GM12878 (cell line): ENCODE results near the gene INPP5D. TPM values are rescaled to one million over a fixed set of nuclear protein-coding genes. Genes with fewer than 3 reads are reported as not detected.
A peak's percentile ranks its signal among the peaks of the same experiment; 100 is the strongest.

Experiments
- ATAC-seq: fragments of 200-7000 bp; cut with Tn5 transposase; 3 replicates; pipeline ENCODE4 v1.9.1; 2020; ENCODE audit warnings: mild to moderate bottlenecking, moderate library complexity
- BruUV-seq: library from RNA; stranded (reverse); fragments of 400-500 nt; replicated peaks from 2 replicates; lab custom pipeline; 2021; lab: Mats Ljungman, UMichigan
- CTCF ChIA-PET: fragments of 300-600 bp; sonication (Branson Sonifier 250); formaldehyde crosslinking; extraction: SDS; loops from one replicate; lab custom pipeline; 2021; ENCODE audit warnings: inconsistent platforms; lab: Yijun Ruan, JAX
- POLR2A ChIA-PET: fragments of 350-600 bp; formaldehyde crosslinking; extraction: SDS; loops from one replicate; lab custom pipeline; 2021; ENCODE audit warnings: inconsistent platforms; lab: Charles Lee
- RAD21 ChIA-PET: fragments of 300-600 bp; sonication (Branson Sonifier 250); formaldehyde crosslinking; loops from one replicate; lab custom pipeline; 2023; ENCODE audit warnings: antibody characterized with exemption; ENCODE audit not compliant: unreplicated experiment; lab: Charles Lee
- SMC1A ChIA-PET: fragments of 300-600 bp; sonication (Branson Sonifier 250); formaldehyde crosslinking; loops from one replicate; lab custom pipeline; 2023; ENCODE audit not compliant: unreplicated experiment, uncharacterized antibody; lab: Charles Lee
- DNase-seq: peaks from one replicate; pipeline ENCODE4 v3.0.0-alpha.2; 2011; ENCODE audit warnings: low read depth, low spot score
- FAIRE-seq: peaks from 3 replicates; lab custom pipeline; 2011; peaks lifted over from hg19 to GRCh38; lab: Jason Lieb, UNC
- H2AFZ ChIP-seq: 2 replicates; pipeline ENCODE4 v1.6.0; 2011; ENCODE audit warnings: low read depth, low read length, control low read depth; ENCODE audit not compliant: control insufficient read depth
- H3K27ac ChIP-seq: 2 replicates; pipeline ENCODE4 v1.5.1; 2011; ENCODE audit warnings: control low read depth; ENCODE audit not compliant: control insufficient read depth, insufficient read depth
- H3K27me3 ChIP-seq, 2 experiments: replicated peaks in 1 of 2; 2 replicates each; pipeline versions ENCODE4 v1.6.0 to v1.6.1; 2011; ENCODE audit warnings: low read length in 1 of 2; ENCODE audit not compliant: control insufficient read depth in 2 of 2, insufficient read depth in 2 of 2
- H3K36me3 ChIP-seq, 2 experiments: 2 replicates each; pipeline ENCODE4 v1.5.1; 2011; ENCODE audit warnings: low read length in 1 of 2; ENCODE audit not compliant: control insufficient read depth in 2 of 2, insufficient read depth in 2 of 2
- H3K4me1 ChIP-seq: 2 replicates; pipeline ENCODE4 v1.6.1; 2011; ENCODE audit warnings: mild to moderate bottlenecking, low read length, moderate library complexity, mixed read lengths; ENCODE audit not compliant: control insufficient read depth, insufficient read depth
- H3K4me2 ChIP-seq: 2 replicates; pipeline ENCODE4 v1.6.0; 2011; ENCODE audit warnings: control low read depth; ENCODE audit not compliant: control insufficient read depth, insufficient read depth
- H3K4me3 ChIP-seq: fragments of 200-600 bp; sonication (generic); 2 replicates; pipeline ENCODE4 v1.5.1; 2016
- H3K79me2 ChIP-seq: 2 replicates; pipeline ENCODE4 v1.6.0; 2011; ENCODE audit warnings: low read length; ENCODE audit not compliant: control insufficient read depth, insufficient read depth
- H3K9ac ChIP-seq: 2 replicates; pipeline ENCODE4 v1.8.0; 2011; ENCODE audit warnings: low read length, control low read depth, mixed read lengths; ENCODE audit not compliant: control insufficient read depth, insufficient read depth
- H3K9me3 ChIP-seq: replicated peaks from 3 replicates; pipeline ENCODE4 v1.5.1; 2011; ENCODE audit warnings: mild to moderate bottlenecking, low read length; ENCODE audit not compliant: control insufficient read depth, insufficient read depth
- H4K20me1 ChIP-seq: 2 replicates; pipeline ENCODE4 v1.6.0; 2011; ENCODE audit not compliant: control insufficient read depth, insufficient read depth
- NRF1 ChIP-seq: conservative IDR thresholded peaks from 2 replicates; pipeline ENCODE4 v1.6.1; 2011; ENCODE audit warnings: mild to moderate bottlenecking, low read depth, low read length, improper control_type of control experiment
- POLR2A ChIP-seq: IDR thresholded peaks from 2 replicates; pipeline ENCODE4 v1.6.1; 2011; ENCODE audit warnings: low read depth, mild to moderate bottlenecking, low read length
- POLR2AphosphoS5 ChIP-seq: IDR thresholded peaks from 2 replicates; pipeline ENCODE4 v1.6.1; 2011; ENCODE audit warnings: mild to moderate bottlenecking, low read length, inconsistent platforms
- SRF ChIP-seq, 2 experiments: IDR thresholded peaks; 2 replicates each; pipeline ENCODE4 v1.6.1; 2011; ENCODE audit warnings: low read depth in 2 of 2, low read length in 2 of 2, mild to moderate bottlenecking in 1 of 2, moderate library complexity in 1 of 2
- WGBS: methylation state at CpG from one replicate; pipeline ENCODE4 v1.1.6; 2016; ENCODE audit warnings: low lambda C conversion rate; ENCODE audit not compliant: insufficient replicate concordance, insufficient coverage; ENCODE audit errors: missing lambda C conversion rate; 5-methylcytosine and 5-hydroxymethylcytosine counted together
- in situ Hi-C: fragments of 300-500 bp; cut with MboI; formaldehyde crosslinking; loops from 9 replicates; pipeline ENCODE4 v1.14.3; 2018; ENCODE audit warnings: mixed read lengths
- intact Hi-C: fragments of 100-400 bp; cut with micrococcal nuclease; formaldehyde crosslinking; loops from one replicate; pipeline ENCODE4 v1.14.2; 2022; ENCODE audit not compliant: unreplicated experiment
- polyA plus RNA-seq, 11 experiments: library from polyadenylated mRNA; depleted of rRNA in 4 of 11; unstranded in 6 of 11; stranded (reverse) in 5 of 11; fragments of >200 nt; fragmentation: Nextera tagmentation in 4 of 11; fragmentation: Illumina TruSeq in 1 of 11; extraction: Ambion mirVana in 4 of 11; extraction: Trizol in 1 of 11; gene quantifications; 1 replicate in 1 of 11; 2 replicates in 10 of 11; pipeline versions ENCODE4 v1.2.1 to v1.2.3, GENCODE V29; 2011 to 2016; ENCODE audit warnings: inconsistent platforms in 2 of 11, missing spikeins in 2 of 11, low read depth in 1 of 11
- total RNA-seq, 4 experiments: library from RNA; depleted of rRNA in 3 of 4; stranded (reverse); fragments of >200 nt in 3 of 4; fragmentation: Illumina TruSeq in 1 of 4; extraction: Trizol in 1 of 4; gene quantifications; 2 replicates each; pipeline versions ENCODE4 v1.2.1 to v1.2.3, GENCODE V29; 2013 to 2021
- TF ChIP-seq, protein P1 (sequence below): IDR thresholded peaks from 2 replicates; pipeline ENCODE4 v1.6.1; 2011; ENCODE audit warnings: mild to moderate bottlenecking, low read depth, low read length, moderate library complexity; ENCODE audit not compliant: insufficient replicate concordance
- TF ChIP-seq, protein P2 (sequence below): fragments of 150-350 bp; IDR thresholded peaks from 2 replicates; pipeline ENCODE4 v1.6.1; 2014; ENCODE audit warnings: mild to moderate bottlenecking, low read depth, low read length

Gene INPP5D
- total and polyA plus RNA-seq, 10 of the 15 experiments (the other 5 are each of a cell fraction or from before 2014, with no cell fraction given): 11.8 to 139 (median 88.8) TPM

DNA sequence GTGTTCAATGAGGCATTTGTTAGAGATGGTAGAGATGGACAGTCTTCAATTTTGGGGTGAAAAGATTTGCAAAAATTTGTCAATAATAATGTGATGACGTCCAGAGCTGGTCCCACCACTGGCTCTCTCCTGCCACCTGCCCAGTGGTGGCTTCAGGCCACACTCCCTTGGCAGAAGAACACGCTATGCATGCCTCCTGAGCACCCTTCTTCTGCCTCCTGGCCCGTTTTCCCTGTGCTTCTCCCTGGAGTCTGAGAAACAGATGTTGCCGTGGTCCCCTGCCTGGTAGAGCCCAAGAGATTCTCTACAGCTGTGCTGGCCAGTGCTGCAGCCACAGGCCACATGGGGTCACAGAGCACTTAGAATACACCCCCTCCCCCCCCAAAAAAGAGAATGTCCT, 33.6 kb downstream of the INPP5D start:
- no TSS peak for BruUV-seq
- H3K4me2 ChIP-seq: no peak overlapping the region
- H3K9me3 ChIP-seq: no peaks in the 10 kb centered on the region; the same call in 2 of the 3 replicates
- intact Hi-C loops: no loop called here
- no peak overlapping the region for H2AFZ ChIP-seq
- no peak overlapping the region; the same call in 1 of the 2 replicates for H3K27ac ChIP-seq
- in situ Hi-C loops: no loop called here
- no peak for FAIRE-seq
- no peak overlapping the region for H3K4me3 ChIP-seq
- no peak for DNase-seq
- no peaks in the 10 kb centered on the region for H4K20me1 ChIP-seq
- RAD21 ChIA-PET: interaction anchor here (0.9 to 3.3 kb wide), 3 partner anchors 11 to 33 kb away, joined by 4 to 17 read pairs (median 4); partner anchors contain the start of gene INPP5D
- H3K4me1 ChIP-seq: peaks cover 58% of the 10 kb centered on the region
- H3K79me2 ChIP-seq: peaks cover 87% of the 10 kb centered on the region
- CTCF ChIA-PET: interaction anchor here (4.0 kb wide), 1 partner anchor 40 kb away, joined by 19 read pairs; no protein-coding TSS in a partner anchor
- POLR2A ChIA-PET: interaction anchor here (0.5 to 3.4 kb wide), 4 partner anchors 11 to 289 kb away, joined by 4 to 20 read pairs (median 6); partner anchors contain the start of gene INPP5D
- ATAC-seq: no peak
- peaks cover 25 to 56% of the 10 kb centered on the region in 2 experiments for H3K36me3 ChIP-seq
- no peak for TF ChIP-seq SRF (IDR thresholded peaks at IDR 0.05; ENCODE audit: low read depth in 2 of 2, low read length in 2 of 2)
- TF ChIP-seq NRF1: no peak
- peak; percentile 34; the same call in 1 of the 2 replicates for TF ChIP-seq POLR2A
- TF ChIP-seq, protein P1, sequence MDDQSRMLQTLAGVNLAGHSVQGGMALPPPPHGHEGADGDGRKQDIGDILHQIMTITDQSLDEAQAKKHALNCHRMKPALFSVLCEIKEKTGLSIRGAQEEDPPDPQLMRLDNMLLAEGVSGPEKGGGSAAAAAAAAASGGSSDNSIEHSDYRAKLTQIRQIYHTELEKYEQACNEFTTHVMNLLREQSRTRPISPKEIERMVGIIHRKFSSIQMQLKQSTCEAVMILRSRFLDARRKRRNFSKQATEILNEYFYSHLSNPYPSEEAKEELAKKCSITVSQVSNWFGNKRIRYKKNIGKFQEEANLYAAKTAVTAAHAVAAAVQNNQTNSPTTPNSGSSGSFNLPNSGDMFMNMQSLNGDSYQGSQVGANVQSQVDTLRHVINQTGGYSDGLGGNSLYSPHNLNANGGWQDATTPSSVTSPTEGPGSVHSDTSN: no peak
- TF ChIP-seq POLR2AphosphoS5: 0 out of 2 replicates have a peak, but pooled peaks have one; percentile 12
- TF ChIP-seq, protein P2, sequence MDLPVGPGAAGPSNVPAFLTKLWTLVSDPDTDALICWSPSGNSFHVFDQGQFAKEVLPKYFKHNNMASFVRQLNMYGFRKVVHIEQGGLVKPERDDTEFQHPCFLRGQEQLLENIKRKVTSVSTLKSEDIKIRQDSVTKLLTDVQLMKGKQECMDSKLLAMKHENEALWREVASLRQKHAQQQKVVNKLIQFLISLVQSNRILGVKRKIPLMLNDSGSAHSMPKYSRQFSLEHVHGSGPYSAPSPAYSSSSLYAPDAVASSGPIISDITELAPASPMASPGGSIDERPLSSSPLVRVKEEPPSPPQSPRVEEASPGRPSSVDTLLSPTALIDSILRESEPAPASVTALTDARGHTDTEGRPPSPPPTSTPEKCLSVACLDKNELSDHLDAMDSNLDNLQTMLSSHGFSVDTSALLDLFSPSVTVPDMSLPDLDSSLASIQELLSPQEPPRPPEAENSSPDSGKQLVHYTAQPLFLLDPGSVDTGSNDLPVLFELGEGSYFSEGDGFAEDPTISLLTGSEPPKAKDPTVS: no peak
- TF ChIP-seq, all 136 proteins: peak for 2
- 62% methylated on average over 4 of the region's 4 CpGs for WGBS
- no peak overlapping the region for H3K9ac ChIP-seq
- SMC1A ChIA-PET: interaction anchor here (0.6 to 12.4 kb wide), 5 partner anchors 9 to 86 kb away, joined by 3 to 328 read pairs (median 3); no protein-coding TSS in a partner anchor
- no peaks in the 10 kb centered on the region for H3K27me3 ChIP-seq
